LHCN-M2 (cell line): ENCODE data around the gene SPP1. TPM values are rescaled to one million over a fixed set of nuclear protein-coding genes. Genes with fewer than 3 reads are reported as not detected.
A peak's percentile ranks its signal among the peaks of the same experiment; 100 is the strongest.
"Not testable (repeated sequence)": the region's sequence is repeated elsewhere in the genome, so short reads cannot be mapped to it uniquely, and the experiment has no call there.

Experiments used
- DNase-seq: peaks from one replicate; pipeline ENCODE4 v3.0.0-alpha.2; 2012; ENCODE audit warnings: low read depth
- total RNA-seq: library from RNA; depleted of rRNA; stranded (reverse); fragments of >200 nt; gene quantifications from 2 replicates; pipeline ENCODE4 v1.2.3, GENCODE V29; 2014

Gene SPP1
- total RNA-seq, 1 experiment from 2014 or later = 0.11 TPM

- no peak for DNase-seq
These were observed 11.0 kb downstream of the SPP1 start for GRCh38 chr4:87986508-87986907.

- no peak for DNase-seq
These were observed 14.3 kb downstream of the SPP1 start for GRCh38 chr4:87989765-87990164.

- no peak for DNase-seq
These were observed 19.9 kb downstream of the SPP1 start for GRCh38 chr4:87995435-87995834.

GRCh38 chr4:87999191-87999691 lies 23.7 kb downstream of the SPP1 start:
- not testable (repeated sequence) for DNase-seq

- no peak for DNase-seq
These were observed 26.4 kb downstream of the SPP1 start for GRCh38 chr4:88001871-88002270.

GRCh38 chr4:88002786-88003185 lies 27.3 kb downstream of the SPP1 start:
- DNase-seq = peak; percentile 61

- DNase-seq = no peak
These were observed 27.7 kb downstream of the SPP1 start for GRCh38 chr4:88003261-88003660.

- no peak for DNase-seq
These were observed 29.6 kb downstream of the SPP1 start for GRCh38 chr4:88005076-88005475.

GRCh38 chr4:88005946-88006345 lies 30.4 kb downstream of the SPP1 start:
- no peak for DNase-seq

- DNase-seq = no peak
These were observed 31.4 kb downstream of the SPP1 start for GRCh38 chr4:88006956-88007303.

GRCh38 chr4:88007304-88008121 lies 32.0 kb downstream of the SPP1 start, which contains the start of gene PKD2:
TSS of gene PKD2 (plus strand) at chr4:88007635. CDS start at chr4:88007734, 99 bp downstream.
- peak; percentile 77 for DNase-seq

GRCh38 chr4:88008122-88008742 lies 32.7 kb downstream of the SPP1 start:
- peak; percentile 63 for DNase-seq

GRCh38 chr4:88008743-88009171 lies 33.2 kb downstream of the SPP1 start:
- DNase-seq = peak; percentile 51

- no peak for DNase-seq
These were observed 34.4 kb downstream of the SPP1 start for GRCh38 chr4:88009871-88010270.

- DNase-seq = no peak
These were observed 35.5 kb downstream of the SPP1 start for GRCh38 chr4:88010966-88011365.

- DNase-seq = no peak
These were observed 37.1 kb downstream of the SPP1 start for GRCh38 chr4:88012647-88013046.

- no peak for DNase-seq
These were observed 38.9 kb downstream of the SPP1 start for GRCh38 chr4:88014386-88014905.

GRCh38 chr4:88015659-88016295 lies 40.3 kb downstream of the SPP1 start:
- DNase-seq = no peak

GRCh38 chr4:88017516-88018297 lies 42.2 kb downstream of the SPP1 start:
- peak; percentile 95 for DNase-seq

- peak; percentile 86 for DNase-seq
These were observed 43.0 kb downstream of the SPP1 start for GRCh38 chr4:88018466-88018865.

- no peak for DNase-seq
These were observed 46.3 kb downstream of the SPP1 start for GRCh38 chr4:88021824-88022223.
